ENCODE data around the gene VWF. TPM values are rescaled to one million over a fixed set of nuclear protein-coding genes. Genes with fewer than 3 reads are reported as not detected.
A peak's percentile ranks its signal among the peaks of the same experiment; 100 is the strongest.
"Not testable (repeated sequence)": the region's sequence is repeated elsewhere in the genome, so short reads cannot be mapped to it uniquely, and the experiment has no call there.

VWF gene
- total RNA-seq, 4 donors from 2014 or later: 94.3 to 261 (median 162) TPM

DNA sequence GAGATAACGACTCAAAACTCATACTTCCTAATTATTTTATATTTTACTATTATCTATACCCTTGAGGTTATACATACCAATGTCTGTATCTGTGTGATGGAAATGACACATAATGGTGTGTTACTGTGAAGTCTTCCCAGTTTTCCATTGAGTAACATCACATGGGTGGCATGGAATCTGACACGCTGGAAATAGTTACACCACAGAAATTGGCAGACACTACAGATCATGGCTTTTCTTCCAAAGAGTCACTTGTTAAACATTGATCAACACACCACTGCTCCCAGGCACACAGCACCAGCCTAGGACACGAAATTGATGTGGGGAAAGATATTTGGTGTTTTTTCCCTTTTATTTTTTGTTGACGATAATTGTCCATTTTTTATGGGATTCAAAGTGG, 33.0 kb upstream of the VWF start:
- H3K27me3 ChIP-seq: no peaks in the 10 kb centered on the region

DNA sequence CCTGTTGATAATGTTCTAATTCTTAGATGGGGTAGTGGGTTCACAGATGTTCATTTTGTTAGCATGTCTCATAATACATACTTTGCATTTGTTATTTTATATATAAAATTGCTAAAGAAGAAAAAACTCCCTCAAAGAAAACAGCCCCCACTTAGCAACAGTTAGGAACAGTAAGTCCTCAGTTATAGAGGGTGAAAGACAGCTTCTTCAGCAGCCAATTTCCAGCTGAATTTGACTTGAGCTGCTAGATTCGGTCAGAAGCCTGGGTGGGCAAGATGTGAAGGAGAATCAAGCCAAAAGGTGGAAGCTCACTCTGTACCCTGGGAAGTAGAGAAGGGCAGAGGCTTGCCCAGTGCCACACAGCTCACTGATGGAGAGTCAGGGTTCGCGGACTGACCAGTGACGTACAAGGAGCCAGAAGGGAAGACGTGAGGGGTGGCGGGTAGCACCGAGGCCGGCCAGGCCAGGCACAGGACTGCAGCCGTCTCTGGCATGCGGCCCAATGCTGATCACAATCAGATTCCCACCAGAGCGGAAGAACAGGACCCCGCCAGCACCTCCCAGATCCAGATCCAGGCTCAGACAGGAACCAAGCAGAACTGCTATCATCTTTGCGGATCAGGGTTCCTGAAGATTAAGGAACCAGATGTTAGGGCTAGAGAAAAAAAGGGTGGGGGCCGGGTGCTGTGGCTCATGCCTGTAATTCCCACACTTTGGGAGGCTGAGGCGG, 30.4 kb upstream of the VWF start:
- no peaks in the 10 kb centered on the region for H3K4me1 ChIP-seq
- peak overlapping the region in 2 of 4 donors; percentile 37 to 45 for H3K27ac ChIP-seq
- ATAC-seq: peak; percentile 86
- H3K36me3 ChIP-seq: no peaks in the 10 kb centered on the region
- no peaks in the 10 kb centered on the region for H3K27me3 ChIP-seq
- no peak overlapping the region for H3K4me3 ChIP-seq
- TF ChIP-seq POLR2AphosphoS5 (IDR thresholded peaks at IDR 0.05) (peak; percentile 39), POLR2A (IDR thresholded peaks at IDR 0.05) (no peak)
- H3K9me3 ChIP-seq: no peaks in the 10 kb centered on the region
- WGBS, 2 donors (ENCODE audit: low coverage in 1 of 2): 50 to 77% methylated on average over 1 to 6 of the region's 15 CpGs

More for the DNA sequence above, 33.0 kb upstream of the VWF start:
- Histone ChIP-seq H3K4me1 (peaks cover 0 to 6% (median 0%) of the 10 kb centered on the region in 3 donors), H3K4me3 (no peak overlapping the region), H3K36me3 (no peaks in the 10 kb centered on the region), H3K9me3 (no peaks in the 10 kb centered on the region), H3K27ac (no peak overlapping the region)
- 88 to 90% methylated on average over 4 of the region's 4 CpGs for WGBS, 2 donors (ENCODE audit: low coverage in 1 of 2)
- TF ChIP-seq POLR2AphosphoS5 (IDR thresholded peaks at IDR 0.05) (no peak), POLR2A (IDR thresholded peaks at IDR 0.05) (no peak), EP300 (IDR thresholded peaks at IDR 0.05) (no peak)
- TF ChIP-seq, protein P1, sequence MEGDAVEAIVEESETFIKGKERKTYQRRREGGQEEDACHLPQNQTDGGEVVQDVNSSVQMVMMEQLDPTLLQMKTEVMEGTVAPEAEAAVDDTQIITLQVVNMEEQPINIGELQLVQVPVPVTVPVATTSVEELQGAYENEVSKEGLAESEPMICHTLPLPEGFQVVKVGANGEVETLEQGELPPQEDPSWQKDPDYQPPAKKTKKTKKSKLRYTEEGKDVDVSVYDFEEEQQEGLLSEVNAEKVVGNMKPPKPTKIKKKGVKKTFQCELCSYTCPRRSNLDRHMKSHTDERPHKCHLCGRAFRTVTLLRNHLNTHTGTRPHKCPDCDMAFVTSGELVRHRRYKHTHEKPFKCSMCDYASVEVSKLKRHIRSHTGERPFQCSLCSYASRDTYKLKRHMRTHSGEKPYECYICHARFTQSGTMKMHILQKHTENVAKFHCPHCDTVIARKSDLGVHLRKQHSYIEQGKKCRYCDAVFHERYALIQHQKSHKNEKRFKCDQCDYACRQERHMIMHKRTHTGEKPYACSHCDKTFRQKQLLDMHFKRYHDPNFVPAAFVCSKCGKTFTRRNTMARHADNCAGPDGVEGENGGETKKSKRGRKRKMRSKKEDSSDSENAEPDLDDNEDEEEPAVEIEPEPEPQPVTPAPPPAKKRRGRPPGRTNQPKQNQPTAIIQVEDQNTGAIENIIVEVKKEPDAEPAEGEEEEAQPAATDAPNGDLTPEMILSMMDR (IDR thresholded peaks at IDR 0.05): no peak
- ATAC-seq: no peak

DNA sequence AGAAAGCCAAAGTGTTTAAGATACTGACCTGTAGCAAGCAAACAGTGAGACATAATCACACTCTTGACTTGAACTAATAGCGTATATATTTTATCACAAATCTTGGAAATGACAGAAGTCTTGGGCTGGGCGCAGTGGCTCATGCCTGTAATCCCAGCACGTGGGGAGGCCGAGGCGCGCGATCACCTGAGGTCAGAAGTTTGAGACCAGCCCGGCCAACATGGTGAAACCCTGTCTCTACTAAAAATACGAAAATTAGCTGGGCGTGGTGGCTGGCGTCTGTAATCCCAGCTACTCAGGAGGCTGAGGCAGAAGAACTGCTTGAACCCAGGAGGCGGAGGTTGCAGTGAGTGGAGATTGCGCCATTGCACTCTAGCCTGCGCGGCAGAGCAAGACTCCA, 24.3 kb upstream of the VWF start:
- H3K36me3 ChIP-seq, H3K4me1 ChIP-seq, H3K27me3 ChIP-seq, H3K4me3 ChIP-seq, ATAC-seq, H3K27ac ChIP-seq, H3K9me3 ChIP-seq: not testable (repeated sequence)
- 88 to 96% methylated on average over 3 to 7 of the region's 15 CpGs for WGBS, 2 donors (ENCODE audit: low coverage in 1 of 2)

DNA sequence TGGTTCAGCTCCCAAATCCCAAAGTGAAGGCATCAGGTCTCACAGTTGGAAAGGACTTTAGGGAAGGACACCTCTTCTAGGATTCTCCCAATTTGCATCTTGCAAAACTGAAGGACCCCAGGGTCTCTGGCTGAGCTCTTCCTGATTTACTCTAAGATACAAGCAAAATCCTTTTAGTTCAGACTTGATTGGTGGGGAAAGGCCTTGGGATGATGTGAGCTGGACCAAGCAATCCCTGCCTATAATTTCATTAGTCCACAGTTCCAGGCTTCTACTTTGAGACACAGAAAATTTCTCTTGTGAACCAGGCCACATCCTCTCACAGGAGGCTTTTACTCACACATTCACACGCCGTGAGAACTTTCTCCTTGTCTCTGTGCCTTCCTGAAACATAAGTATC, 23.6 kb upstream of the VWF start:
- Histone ChIP-seq H3K36me3 (no peaks in the 10 kb centered on the region), H3K9me3 (no peaks in the 10 kb centered on the region), H3K4me3 (no peak overlapping the region), H3K27ac (no peak overlapping the region), H3K4me1 (no peaks in the 10 kb centered on the region), H3K27me3 (no peaks in the 10 kb centered on the region)
- no peak for ATAC-seq
- TF ChIP-seq POLR2A (IDR thresholded peaks at IDR 0.05): no peak
- TF ChIP-seq, protein P1 (IDR thresholded peaks at IDR 0.05): no peak
- TF ChIP-seq POLR2AphosphoS5 (IDR thresholded peaks at IDR 0.05): no peak
- WGBS, 2 donors (ENCODE audit: low coverage in 1 of 2): 70 to 71% methylated on average over 2 of the region's 2 CpGs

DNA sequence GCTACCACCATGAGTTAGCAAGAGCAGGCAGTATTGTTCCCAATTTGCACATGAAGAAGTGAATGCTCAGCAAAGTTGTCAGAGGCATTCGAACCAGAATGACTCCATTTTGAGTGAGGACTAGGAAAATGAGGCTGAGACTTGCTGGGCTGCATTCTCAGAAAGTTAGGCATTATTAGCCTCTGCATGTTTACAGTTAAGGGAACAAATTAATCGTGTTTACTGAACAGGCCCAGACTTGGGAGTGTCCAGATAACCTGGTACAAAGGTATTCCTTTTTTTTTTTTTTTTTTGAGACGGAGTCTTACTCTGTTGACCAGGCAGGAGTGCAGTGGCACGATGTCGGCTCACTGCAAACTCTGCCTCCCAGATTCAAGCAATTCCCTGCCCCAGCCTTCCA, 22.5 kb upstream of the VWF start:
- no peak for ATAC-seq
- no peaks in the 10 kb centered on the region for H3K36me3 ChIP-seq
- 89% methylated on average over 5 of the region's 5 CpGs; no CpG with 5 or more reads in 1 of the 2 donors for WGBS, 2 donors (ENCODE audit: low coverage in 1 of 2)

DNA sequence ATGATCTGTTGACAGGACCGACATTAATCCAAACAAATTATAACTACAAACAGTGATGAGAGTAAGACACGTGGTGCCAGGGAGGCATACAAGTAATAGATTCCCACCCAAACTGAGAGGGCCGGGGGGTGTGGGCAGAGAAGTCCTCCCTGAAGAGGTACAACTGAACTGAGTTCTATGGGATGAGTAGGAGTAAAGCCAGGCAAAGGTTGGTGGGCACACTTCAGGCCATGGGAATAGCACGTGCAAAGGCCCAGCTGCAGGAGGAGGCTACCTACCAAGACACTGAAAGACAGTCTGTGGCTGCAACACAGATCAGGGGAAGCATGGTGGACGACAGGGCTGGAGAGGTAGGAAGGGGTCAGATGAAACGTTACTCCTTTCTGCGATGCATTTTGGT, 22.0 kb upstream of the VWF start:
- no peaks in the 10 kb centered on the region for H3K27me3 ChIP-seq
- no peak overlapping the region for H3K4me3 ChIP-seq
- no peak for ATAC-seq
- 100% methylated on average over 2 to 4 of the region's 7 CpGs for WGBS, 2 donors (ENCODE audit: low coverage in 1 of 2)
- H3K9me3 ChIP-seq: no peaks in the 10 kb centered on the region
- no peaks in the 10 kb centered on the region for H3K4me1 ChIP-seq
- no peak overlapping the region for H3K27ac ChIP-seq
- no peak for TF ChIP-seq EP300 (IDR thresholded peaks at IDR 0.05)
- no peak for TF ChIP-seq POLR2AphosphoS5 (IDR thresholded peaks at IDR 0.05)
- no peak for TF ChIP-seq POLR2A (IDR thresholded peaks at IDR 0.05)
- TF ChIP-seq, protein P1 (IDR thresholded peaks at IDR 0.05): no peak
- no peaks in the 10 kb centered on the region for H3K36me3 ChIP-seq

More for the DNA sequence above, 22.5 kb upstream of the VWF start:
- Histone ChIP-seq H3K27ac (no peak overlapping the region), H3K9me3 (no peaks in the 10 kb centered on the region), H3K27me3 (no peaks in the 10 kb centered on the region), H3K4me1 (no peaks in the 10 kb centered on the region), H3K4me3 (no peak overlapping the region)
- TF ChIP-seq POLR2A (IDR thresholded peaks at IDR 0.05) (no peak), POLR2AphosphoS5 (IDR thresholded peaks at IDR 0.05) (no peak), EP300 (IDR thresholded peaks at IDR 0.05) (no peak)
- TF ChIP-seq, protein P1 (IDR thresholded peaks at IDR 0.05): no peak

Data from gastroesophageal sphincter (tissue), 4 donors.